Measurements from ENCODE around the gene RGMA.

- TF ChIP-seq GATA3 (IDR thresholded peaks at IDR 0.05; ENCODE audit: low read depth, low read length) (no peak), GATA2 (IDR thresholded peaks at IDR 0.05; ENCODE audit: low read depth, low read length) (no peak)
Measured at GRCh38 chr15:93041159-93041547, 47.9 kb downstream of the RGMA start.

All from SH-SY5Y (cell line).